Neural cell (in vitro differentiated cells): ENCODE data around the gene SLC22A3.

Experiments
- CTCF ChIP-seq: fragments of 450-650 bp; IDR thresholded peaks from 2 replicates; pipeline ENCODE4 v1.5.1; 2014; ENCODE audit warnings: antibody characterized with exemption, mild to moderate bottlenecking, moderate library complexity; ENCODE audit not compliant: poor library complexity, severe bottlenecking
- EP300 ChIP-seq: fragments of 450-650 bp; conservative IDR thresholded peaks from 2 replicates; pipeline ENCODE4 v1.6.1; 2014; ENCODE audit warnings: antibody characterized with exemption, mild to moderate bottlenecking, moderate library complexity; ENCODE audit not compliant: poor library complexity, severe bottlenecking
- EZH2 ChIP-seq: fragments of 200-600, 300-800 bp; shearing (Covaris generic), sonication (generic); IDR thresholded peaks from 2 replicates; pipeline ENCODE4 v1.6.1; 2014; ENCODE audit warnings: antibody characterized with exemption, low read length, borderline replicate concordance, mild to moderate bottlenecking; ENCODE audit not compliant: insufficient read depth, poor library complexity, severe bottlenecking
- MXI1 ChIP-seq: fragments of 450-650 bp; conservative IDR thresholded peaks from 2 replicates; pipeline ENCODE4 v1.6.1; 2014; ENCODE audit warnings: antibody characterized with exemption, mild to moderate bottlenecking; ENCODE audit not compliant: poor library complexity, severe bottlenecking
- REST ChIP-seq: IDR thresholded peaks from 2 replicates; pipeline ENCODE4 v1.6.1; 2012; ENCODE audit warnings: borderline replicate concordance
- TAF1 ChIP-seq: IDR thresholded peaks from 2 replicates; pipeline ENCODE4 v1.6.1; 2012; ENCODE audit warnings: low read depth

- TF ChIP-seq CTCF, result no peak
- no peak for TF ChIP-seq EZH2
- TF ChIP-seq MXI1, result no peak
- no peak for TF ChIP-seq EP300
- no peak for TF ChIP-seq TAF1
- no peak for TF ChIP-seq REST
These were observed 15.1 kb upstream of the SLC22A3 start for GRCh38 chr6:160333101-160333500.
